A673 (cell line): Measurements from ENCODE around the gene TLE1. TPM values are rescaled to one million over a fixed set of nuclear protein-coding genes. Genes with fewer than 3 reads are reported as not detected.

Experiments
- BruUV-seq: library from RNA; stranded (reverse); fragments of 400-500 nt; replicated peaks from 2 replicates; lab custom pipeline; 2021; lab: Mats Ljungman, UMichigan
- CTCF ChIA-PET: fragments of 300-600 bp; sonication (Branson Sonifier 250); formaldehyde crosslinking; loops from one replicate; lab custom pipeline; 2022; ENCODE audit warnings: antibody characterized with exemption; lab: Charles Lee
- POLR2A ChIA-PET: fragments of 300-600 bp; sonication (Branson Sonifier 250); formaldehyde crosslinking; loops from one replicate; lab custom pipeline; 2022; ENCODE audit warnings: antibody characterized with exemption; ENCODE audit not compliant: low non-redundant PET; lab: Charles Lee
- DNase-seq: peaks from one replicate; pipeline ENCODE4 v3.0.0-alpha.2; 2015; ENCODE audit warnings: low spot score
- H3K27ac ChIP-seq: fragments of 200-600 bp; sonication (generic); 2 replicates; pipeline ENCODE4 v1.5.1; 2016; ENCODE audit warnings: mixed run types, low read depth, mild to moderate bottlenecking, mixed read lengths, antibody characterized with exemption, low read length; ENCODE audit not compliant: poor library complexity, severe bottlenecking
- H3K27me3 ChIP-seq: fragments of 200-600 bp; sonication (generic); replicated peaks from 2 replicates; pipeline ENCODE4 v1.6.1; 2017; ENCODE audit warnings: mixed run types, low read depth, mild to moderate bottlenecking, mixed read lengths, antibody characterized with exemption, low read length; ENCODE audit not compliant: insufficient read depth, poor library complexity
- H3K36me3 ChIP-seq: fragments of 200-600 bp; sonication (generic); 2 replicates; pipeline ENCODE4 v1.6.1; 2016; ENCODE audit warnings: mixed run types, mild to moderate bottlenecking, mixed read lengths, antibody characterized with exemption, low read length; ENCODE audit not compliant: insufficient read depth, poor library complexity, severe bottlenecking
- H3K4me1 ChIP-seq: fragments of 200-600 bp; sonication (generic); 2 replicates; pipeline ENCODE4 v1.6.1; 2017; ENCODE audit warnings: mixed run types, mild to moderate bottlenecking, mixed read lengths, antibody characterized with exemption, low read length; ENCODE audit not compliant: insufficient read depth, poor library complexity, severe bottlenecking
- H3K4me3 ChIP-seq: fragments of 200-600 bp; sonication (generic); 2 replicates; pipeline ENCODE4 v1.5.1; 2016; ENCODE audit warnings: low read depth, mixed run types, mild to moderate bottlenecking, mixed read lengths, low read length; ENCODE audit not compliant: poor library complexity, severe bottlenecking
- H3K9me3 ChIP-seq: fragments of 200-600 bp; sonication (generic); 2 replicates; pipeline ENCODE4 v1.6.1; 2016; ENCODE audit warnings: mixed run types, low read depth, mild to moderate bottlenecking, mixed read lengths, antibody characterized with exemption, low read length; ENCODE audit not compliant: poor library complexity, severe bottlenecking
- EZH2 ChIP-seq: fragments of 200-600 bp; sonication (generic); IDR thresholded peaks from 2 replicates; pipeline ENCODE4 v1.6.1; 2017; ENCODE audit warnings: borderline replicate concordance, low read depth, mild to moderate bottlenecking, mixed read lengths, antibody characterized with exemption, low read length; ENCODE audit not compliant: poor library complexity, severe bottlenecking
- intact Hi-C: fragments of 100-400 bp; cut with micrococcal nuclease; formaldehyde crosslinking; loops from one replicate; pipeline ENCODE4 v1.10.0; 2022; ENCODE audit not compliant: unreplicated experiment
- total RNA-seq: library from RNA; stranded (reverse); gene quantifications from 2 replicates; pipeline ENCODE4 v1.2.3, GENCODE V29; 2021
- TF ChIP-seq, protein P1 (sequence below): fragments of 300-800, 200-600 bp; sonication (generic); conservative IDR thresholded peaks from 2 replicates; pipeline ENCODE4 v1.5.1; 2017; ENCODE audit warnings: low read depth, mild to moderate bottlenecking, antibody characterized with exemption, low read length, moderate library complexity, mixed read lengths

TLE1 gene
- total RNA-seq, 1 experiment from 2014 or later, result 2.2 TPM

DNA sequence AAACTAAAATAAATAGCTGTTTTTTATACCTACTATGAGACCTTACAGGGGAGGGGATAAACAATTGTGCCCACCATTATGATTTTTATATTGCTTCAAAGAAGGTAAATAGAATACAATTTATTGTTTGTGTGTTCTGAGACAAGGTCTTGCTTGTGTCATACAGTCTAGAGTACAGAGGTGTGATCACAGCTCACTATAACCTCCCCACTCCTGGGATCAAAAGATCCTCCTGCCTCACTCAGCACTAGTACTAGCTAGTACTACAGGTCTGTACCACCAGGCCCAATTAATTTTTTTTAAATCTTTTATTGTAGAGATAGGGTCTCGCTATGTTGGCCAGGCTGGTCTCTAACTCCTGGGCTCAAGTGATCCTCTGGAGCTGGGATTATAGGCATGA is 11.3 kb downstream of the TLE1 start:
- BruUV-seq, result no TSS peak
- H3K27me3 ChIP-seq, result no peaks in the 10 kb centered on the region
- TF ChIP-seq, protein P1, sequence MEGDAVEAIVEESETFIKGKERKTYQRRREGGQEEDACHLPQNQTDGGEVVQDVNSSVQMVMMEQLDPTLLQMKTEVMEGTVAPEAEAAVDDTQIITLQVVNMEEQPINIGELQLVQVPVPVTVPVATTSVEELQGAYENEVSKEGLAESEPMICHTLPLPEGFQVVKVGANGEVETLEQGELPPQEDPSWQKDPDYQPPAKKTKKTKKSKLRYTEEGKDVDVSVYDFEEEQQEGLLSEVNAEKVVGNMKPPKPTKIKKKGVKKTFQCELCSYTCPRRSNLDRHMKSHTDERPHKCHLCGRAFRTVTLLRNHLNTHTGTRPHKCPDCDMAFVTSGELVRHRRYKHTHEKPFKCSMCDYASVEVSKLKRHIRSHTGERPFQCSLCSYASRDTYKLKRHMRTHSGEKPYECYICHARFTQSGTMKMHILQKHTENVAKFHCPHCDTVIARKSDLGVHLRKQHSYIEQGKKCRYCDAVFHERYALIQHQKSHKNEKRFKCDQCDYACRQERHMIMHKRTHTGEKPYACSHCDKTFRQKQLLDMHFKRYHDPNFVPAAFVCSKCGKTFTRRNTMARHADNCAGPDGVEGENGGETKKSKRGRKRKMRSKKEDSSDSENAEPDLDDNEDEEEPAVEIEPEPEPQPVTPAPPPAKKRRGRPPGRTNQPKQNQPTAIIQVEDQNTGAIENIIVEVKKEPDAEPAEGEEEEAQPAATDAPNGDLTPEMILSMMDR, result no peak
- TF ChIP-seq EZH2, result no peak
- intact Hi-C loops, result no loop called here
- POLR2A ChIA-PET, result no interaction called here
- no peak overlapping the region for H3K4me3 ChIP-seq
- H3K4me1 ChIP-seq, result no peaks in the 10 kb centered on the region
- DNase-seq, result no peak
- H3K27ac ChIP-seq, result no peak overlapping the region
- H3K36me3 ChIP-seq, result no peaks in the 10 kb centered on the region
- no peaks in the 10 kb centered on the region for H3K9me3 ChIP-seq
- CTCF ChIA-PET, result no interaction called here

DNA sequence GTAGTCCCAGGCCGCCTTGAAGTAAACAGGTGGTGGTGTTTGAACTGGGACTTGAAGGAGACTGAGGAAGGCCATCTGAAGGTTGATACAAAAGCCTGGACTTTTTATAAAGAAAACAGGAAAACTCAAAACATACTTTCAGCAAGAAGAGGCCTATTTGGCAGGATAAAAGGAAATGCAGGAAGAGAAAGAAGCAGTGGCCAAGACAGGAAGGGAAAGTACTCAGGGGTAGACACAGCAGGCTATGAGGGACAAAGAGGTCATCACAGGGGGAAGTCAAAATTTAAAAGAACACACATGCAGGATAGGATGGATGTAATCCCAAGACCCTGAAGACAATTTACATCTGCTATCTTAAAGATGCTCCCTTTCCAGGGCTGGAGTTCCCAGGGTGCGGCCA is 13.0 kb downstream of the TLE1 start:
- intact Hi-C loops, result no loop called here
- Histone ChIP-seq H3K36me3 (no peaks in the 10 kb centered on the region), H3K4me1 (no peaks in the 10 kb centered on the region), H3K27me3 (no peaks in the 10 kb centered on the region), H3K27ac (no peak overlapping the region), H3K9me3 (no peaks in the 10 kb centered on the region), H3K4me3 (no peak overlapping the region)
- ChIA-PET POLR2A (no interaction called here), CTCF (no interaction called here)
- TF ChIP-seq, protein P1, result no peak
- no peak for TF ChIP-seq EZH2
- no TSS peak for BruUV-seq
- no peak for DNase-seq

DNA sequence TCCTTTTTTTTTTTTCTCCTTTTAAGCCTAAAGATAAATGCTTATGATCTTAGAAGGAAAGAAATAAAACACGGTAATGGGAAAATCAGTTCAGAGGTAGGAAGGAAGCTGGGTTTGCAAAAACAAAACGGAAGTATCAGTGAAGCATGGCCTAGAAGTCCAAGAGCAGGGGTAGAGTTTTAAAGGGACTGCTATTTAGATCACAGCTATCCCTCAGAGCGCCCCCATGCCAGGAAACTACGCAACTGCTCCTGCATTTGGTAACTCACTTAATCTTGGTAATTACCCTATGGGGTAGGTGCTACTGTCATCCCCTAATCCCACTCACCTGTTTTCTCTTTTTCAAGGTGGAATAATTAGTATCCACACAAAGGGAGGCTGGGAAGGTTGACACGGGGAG is 16.0 kb downstream of the TLE1 start:
- CTCF ChIA-PET, result interaction anchor here (0.7 kb wide), 1 partner anchor 1288 kb away, joined by 12 read pairs; no protein-coding TSS in a partner anchor
- no peak overlapping the region for H3K27ac ChIP-seq
- intact Hi-C loops, result no loop called here
- TF ChIP-seq, protein P1, result no peak
- TF ChIP-seq EZH2, result no peak
- DNase-seq, result no peak
- H3K9me3 ChIP-seq, result no peaks in the 10 kb centered on the region
- H3K4me3 ChIP-seq, result no peak overlapping the region
- POLR2A ChIA-PET, result no interaction called here
- no peaks in the 10 kb centered on the region for H3K4me1 ChIP-seq
- no peaks in the 10 kb centered on the region for H3K36me3 ChIP-seq
- no peaks in the 10 kb centered on the region for H3K27me3 ChIP-seq
- no TSS peak for BruUV-seq
